Heart left ventricle (tissue), 13 donors: ENCODE data around the gene CYP4Z1.

Experiments used
- POLR2A ChIP-seq, 2 donors: fragments of 450-650 bp; IDR thresholded peaks; one replicate each; pipeline ENCODE4 v1.6.1; 2017; ENCODE audit warnings: antibody characterized with exemption in 2 of 2, mild to moderate bottlenecking in 2 of 2, moderate library complexity in 2 of 2
- TF ChIP-seq, protein P1 (sequence below), 12 donors: fragments of 200-600 bp; sonication (generic) in 4 of 12; IDR thresholded peaks; one replicate each; pipeline versions ENCODE4 v1.5.0 to v1.8.0; 2018 to 2022; ENCODE audit warnings: antibody characterized with exemption in 12 of 12, mild to moderate bottlenecking in 5 of 12
- donor health status: ischemic (EF 13 %, LVEDD 7.1; RV severe dilation, severe dysfunction).
- donor health status: DM: no; HTN: yes; CAD: no.
- donor health status: DM: no; HTN: no; CAD: no.
- donor health status: ischemic (EF 25% LVEDD 6.9; RV normal size, moderate dysfunction).
- donor health status: ischemic (EF 25% LVEDD 5.7; RV mildly dilated, moderate dysfunction).
- donor health status: ischemic (EF 35%, LVEDD 5.7; RV mildly dilated, moderate dysfunction).
- donor health status: nonischemic (EF 11% LVEDD 7.7; RV severe dilation, severe dysfunction).
- donor health status: DM: yes; HTN: yes; CAD: no.
- donor health status: PGD.
- donor health status: ischemic (EF 29% LVEDD 5.4; RV normal size, mild dysfunction).
- donor health status: nonischemic (EF 23%, LVEDD 6.1; RV moderate dilation, normal function).

DNA sequence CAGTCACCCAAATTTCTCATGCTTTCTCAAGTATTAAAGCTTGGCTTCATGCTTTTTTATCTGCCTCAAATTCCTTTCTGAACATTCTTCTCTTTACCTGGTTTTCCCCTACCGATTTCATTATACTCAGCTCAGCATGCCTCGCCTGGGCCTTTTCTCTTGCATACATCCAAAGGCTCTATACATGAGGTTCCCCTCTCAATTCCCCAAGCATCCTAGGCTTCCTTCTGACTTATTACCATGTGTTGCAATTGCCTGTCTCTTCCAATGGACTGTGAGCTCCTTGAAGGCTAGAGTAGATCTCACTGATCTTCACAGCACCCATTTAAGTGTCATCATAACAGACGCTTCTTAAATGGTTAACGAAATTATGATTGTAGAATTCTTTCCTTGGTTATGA lies 46.1 kb downstream of the CYP4Z1 start:
- TF ChIP-seq, protein P1, sequence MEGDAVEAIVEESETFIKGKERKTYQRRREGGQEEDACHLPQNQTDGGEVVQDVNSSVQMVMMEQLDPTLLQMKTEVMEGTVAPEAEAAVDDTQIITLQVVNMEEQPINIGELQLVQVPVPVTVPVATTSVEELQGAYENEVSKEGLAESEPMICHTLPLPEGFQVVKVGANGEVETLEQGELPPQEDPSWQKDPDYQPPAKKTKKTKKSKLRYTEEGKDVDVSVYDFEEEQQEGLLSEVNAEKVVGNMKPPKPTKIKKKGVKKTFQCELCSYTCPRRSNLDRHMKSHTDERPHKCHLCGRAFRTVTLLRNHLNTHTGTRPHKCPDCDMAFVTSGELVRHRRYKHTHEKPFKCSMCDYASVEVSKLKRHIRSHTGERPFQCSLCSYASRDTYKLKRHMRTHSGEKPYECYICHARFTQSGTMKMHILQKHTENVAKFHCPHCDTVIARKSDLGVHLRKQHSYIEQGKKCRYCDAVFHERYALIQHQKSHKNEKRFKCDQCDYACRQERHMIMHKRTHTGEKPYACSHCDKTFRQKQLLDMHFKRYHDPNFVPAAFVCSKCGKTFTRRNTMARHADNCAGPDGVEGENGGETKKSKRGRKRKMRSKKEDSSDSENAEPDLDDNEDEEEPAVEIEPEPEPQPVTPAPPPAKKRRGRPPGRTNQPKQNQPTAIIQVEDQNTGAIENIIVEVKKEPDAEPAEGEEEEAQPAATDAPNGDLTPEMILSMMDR (IDR thresholded peaks at IDR 0.05): no peak
- no peak for TF ChIP-seq POLR2A (IDR thresholded peaks at IDR 0.05)
